HEK293 (cell line): ENCODE measurements around the gene ITIH3.

ENCODE experiments used
- CTCF ChIA-PET: fragments of 350-600 bp; formaldehyde crosslinking; extraction: SDS; loops from one replicate; lab custom pipeline; 2021; ENCODE audit warnings: antibody characterized with exemption; lab: Yijun Ruan, JAX
- POLR2A ChIA-PET: fragments of 300-600 bp; formaldehyde crosslinking; extraction: SDS; loops from one replicate; lab custom pipeline; 2020; ENCODE audit warnings: antibody characterized with exemption, inconsistent platforms; lab: Yijun Ruan, JAX
- H3K27ac ChIP-seq: fragments of 200-500 bp; sonication (Bioruptor generic); 2 replicates; pipeline ENCODE4 v1.5.1; 2014; ENCODE audit warnings: low read depth, low read length, control low read depth, inconsistent platforms; ENCODE audit errors: extremely low read depth
- H3K36me3 ChIP-seq, 2 experiments: fragments of 200-500 bp in 1 of 2; sonication (Bioruptor generic) in 1 of 2; 1 replicate in 1 of 2; 2 replicates in 1 of 2; pipeline ENCODE4 v1.5.1; 2014 to 2017; ENCODE audit warnings: inconsistent platforms in 2 of 2, low read length in 2 of 2; ENCODE audit not compliant: control insufficient read depth in 2 of 2, insufficient read depth in 1 of 2
- H3K4me1 ChIP-seq: fragments of 200-500 bp; sonication (Bioruptor generic); 2 replicates; pipeline ENCODE4 v1.5.1; 2014; ENCODE audit warnings: mild to moderate bottlenecking, low read length, inconsistent platforms; ENCODE audit not compliant: control insufficient read depth, insufficient read depth
- H3K4me3 ChIP-seq: 2 replicates; pipeline ENCODE4 v1.5.1; 2011; ENCODE audit warnings: low read depth, mild to moderate bottlenecking, control low read depth, low read length, moderate library complexity
- H3K9me3 ChIP-seq: fragments of 200-500 bp; sonication (Bioruptor generic); 2 replicates; pipeline ENCODE4 v1.5.1; 2014; ENCODE audit warnings: low read depth, low read length, inconsistent platforms; ENCODE audit not compliant: control insufficient read depth, insufficient read depth
- FEZF1 ChIP-seq: fragments of 450-650 bp; formaldehyde crosslinking; IDR thresholded peaks from 2 replicates; pipeline ENCODE4 v1.5.1; 2016; ENCODE audit warnings: missing biosample characterization, missing genetic modification characterization
- KLF10 ChIP-seq: fragments of 450-650 bp; IDR thresholded peaks from 2 replicates; pipeline ENCODE4 v1.5.1; 2018; ENCODE audit warnings: missing biosample characterization, mild to moderate bottlenecking, missing genetic modification characterization
- KLF7 ChIP-seq: fragments of 450-650 bp; formaldehyde crosslinking; IDR thresholded peaks from 2 replicates; pipeline ENCODE4 v1.5.1; 2016; ENCODE audit warnings: missing biosample characterization, missing genetic modification characterization, borderline replicate concordance
- SCRT2 ChIP-seq: fragments of 450-650 bp; formaldehyde crosslinking; IDR thresholded peaks from 2 replicates; pipeline ENCODE4 v1.5.1; 2016; ENCODE audit warnings: missing biosample characterization, missing genetic modification characterization
- SETDB1 ChIP-seq: IDR thresholded peaks from one replicate; pipeline ENCODE4 v1.6.1; 2017; ENCODE audit warnings: mild to moderate bottlenecking, low read length, moderate library complexity, mixed read lengths; ENCODE audit not compliant: insufficient read length
- ZBTB7A ChIP-seq: fragments of 450-650 bp; formaldehyde crosslinking; IDR thresholded peaks from 2 replicates; pipeline ENCODE4 v1.5.1; 2016; ENCODE audit warnings: low read depth, missing biosample characterization, missing genetic modification characterization
- ZIC2 ChIP-seq: fragments of 450-650 bp; formaldehyde crosslinking; IDR thresholded peaks from 2 replicates; pipeline ENCODE4 v1.5.1; 2016; ENCODE audit warnings: missing biosample characterization, missing genetic modification characterization
- ZNF121 ChIP-seq: fragments of 450-650 bp; formaldehyde crosslinking; IDR thresholded peaks from 2 replicates; pipeline ENCODE4 v1.5.1; 2016; ENCODE audit warnings: missing biosample characterization, missing genetic modification characterization
- ZNF266 ChIP-seq: fragments of 450-650 bp; formaldehyde crosslinking; IDR thresholded peaks from 2 replicates; pipeline ENCODE4 v1.5.1; 2016; ENCODE audit warnings: missing biosample characterization, missing genetic modification characterization, low read depth
- ZNF341 ChIP-seq: fragments of 450-650 bp; formaldehyde crosslinking; IDR thresholded peaks from 2 replicates; pipeline ENCODE4; 2016; ENCODE audit warnings: low read depth, missing biosample characterization, missing genetic modification characterization
- ZNF354C ChIP-seq: fragments of 450-650 bp; formaldehyde crosslinking; IDR thresholded peaks from 2 replicates; pipeline ENCODE4 v1.5.1; 2016; ENCODE audit warnings: missing biosample characterization, missing genetic modification characterization, low read depth, borderline replicate concordance
- ZNF391 ChIP-seq: fragments of 450-650 bp; formaldehyde crosslinking; IDR thresholded peaks from 2 replicates; pipeline ENCODE4 v1.5.1; 2016; ENCODE audit warnings: low read depth, missing biosample characterization, missing genetic modification characterization, borderline replicate concordance
- ZNF404 ChIP-seq: fragments of 450-650 bp; formaldehyde crosslinking; IDR thresholded peaks from 2 replicates; pipeline ENCODE4 v1.5.1; 2017; ENCODE audit warnings: missing biosample characterization, missing genetic modification characterization
- ZNF560 ChIP-seq: fragments of 450-650 bp; formaldehyde crosslinking; IDR thresholded peaks from 2 replicates; pipeline ENCODE4 v1.5.1; 2017; ENCODE audit warnings: missing biosample characterization, missing genetic modification characterization, borderline replicate concordance
- ZNF785 ChIP-seq: fragments of 450-650 bp; formaldehyde crosslinking; IDR thresholded peaks from 2 replicates; pipeline ENCODE4 v1.5.1; 2016; ENCODE audit warnings: missing biosample characterization, missing genetic modification characterization
- ZXDB ChIP-seq: fragments of 450-650 bp; formaldehyde crosslinking; IDR thresholded peaks from 2 replicates; pipeline ENCODE4 v1.5.1; 2016; ENCODE audit warnings: missing biosample characterization, missing genetic modification characterization
- TF ChIP-seq, protein P1 (sequence below): fragments of 450-650 bp; formaldehyde crosslinking; IDR thresholded peaks from 2 replicates; pipeline ENCODE4 v1.5.1; 2017; ENCODE audit warnings: missing biosample characterization, missing genetic modification characterization
- TF ChIP-seq, protein P2 (sequence below): fragments of 450-650 bp; formaldehyde crosslinking; IDR thresholded peaks from 2 replicates; pipeline ENCODE4 v1.5.1; 2016; ENCODE audit warnings: missing biosample characterization, missing genetic modification characterization, low read depth

Gene ITIH3

DNA sequence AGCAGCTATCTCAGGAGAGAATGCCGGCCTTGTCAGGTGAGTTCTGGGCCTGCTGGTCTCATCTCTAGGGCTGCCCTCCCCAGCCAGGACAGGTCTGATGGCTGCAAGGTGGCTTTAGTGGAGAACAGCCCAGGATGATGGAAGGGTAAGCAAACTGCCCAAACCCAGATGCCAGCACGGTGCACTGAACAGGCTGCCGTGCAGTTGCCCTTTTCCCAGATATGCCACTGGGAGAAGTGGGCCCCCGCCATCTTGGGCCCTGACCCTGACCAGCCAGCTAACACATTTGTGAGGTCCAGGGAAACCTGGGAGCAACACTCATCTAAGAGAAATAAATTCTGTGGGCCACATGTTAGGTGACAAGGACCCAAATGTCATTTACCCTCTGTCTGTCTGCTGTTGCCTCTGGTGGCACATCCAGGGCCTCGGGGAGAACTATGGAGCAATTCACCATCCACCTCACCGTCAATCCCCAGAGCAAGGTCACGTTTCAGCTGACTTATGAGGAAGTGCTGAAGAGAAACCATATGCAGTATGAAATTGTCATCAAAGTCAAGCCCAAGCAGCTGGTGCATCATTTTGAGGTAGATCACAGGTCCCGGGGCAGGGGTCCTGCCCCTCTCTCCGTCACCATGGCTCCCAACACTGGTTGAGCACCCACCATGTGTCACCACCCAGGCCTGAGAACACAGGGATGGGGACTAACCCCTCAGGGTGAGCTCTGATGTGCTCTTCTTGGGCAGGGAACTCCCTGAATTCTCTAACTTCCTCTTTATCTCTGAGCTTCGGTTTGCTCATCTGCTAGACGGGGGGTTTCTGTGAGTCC is 15.4 kb upstream of the ITIH3 start (continued):
- TF ChIP-seq ZBTB7A (no peak), ZNF391 (tag by site-specific recombination) (no peak), KLF7 (tag by site-specific recombination) (no peak), ZNF121 (tag by site-specific recombination) (no peak), SETDB1 (no peak)

GRCh38 chr3:52779837-52780585 is 14.6 kb upstream of the ITIH3 start:
- ChIA-PET POLR2A (interaction anchor here (1.3 kb wide), 1 partner anchor 9 kb away, joined by 5 read pairs; the partner anchor contains the start of gene NEK4), CTCF (interaction anchor here (0.7 to 2.0 kb wide), 3 partner anchors 10 to 119 kb away, joined by 3 to 4 read pairs (median 3); partner anchors contain the start of gene NEK4)
- no peak for TF ChIP-seq ZIC2 (tag by site-specific recombination)
- TF ChIP-seq ZXDB (tag by site-specific recombination) = no peak
- TF ChIP-seq SCRT2 (tag by site-specific recombination) = no peak
- TF ChIP-seq, protein P1, sequence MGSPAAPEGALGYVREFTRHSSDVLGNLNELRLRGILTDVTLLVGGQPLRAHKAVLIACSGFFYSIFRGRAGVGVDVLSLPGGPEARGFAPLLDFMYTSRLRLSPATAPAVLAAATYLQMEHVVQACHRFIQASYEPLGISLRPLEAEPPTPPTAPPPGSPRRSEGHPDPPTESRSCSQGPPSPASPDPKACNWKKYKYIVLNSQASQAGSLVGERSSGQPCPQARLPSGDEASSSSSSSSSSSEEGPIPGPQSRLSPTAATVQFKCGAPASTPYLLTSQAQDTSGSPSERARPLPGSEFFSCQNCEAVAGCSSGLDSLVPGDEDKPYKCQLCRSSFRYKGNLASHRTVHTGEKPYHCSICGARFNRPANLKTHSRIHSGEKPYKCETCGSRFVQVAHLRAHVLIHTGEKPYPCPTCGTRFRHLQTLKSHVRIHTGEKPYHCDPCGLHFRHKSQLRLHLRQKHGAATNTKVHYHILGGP (tag by site-specific recombination) = no peak
- H3K36me3 ChIP-seq = no peaks in the 10 kb centered on the region
- H3K4me3 ChIP-seq = no peak overlapping the region
- no peaks in the 10 kb centered on the region for H3K4me1 ChIP-seq
- H3K27ac ChIP-seq = no peak overlapping the region
- H3K9me3 ChIP-seq = no peaks in the 10 kb centered on the region

DNA sequence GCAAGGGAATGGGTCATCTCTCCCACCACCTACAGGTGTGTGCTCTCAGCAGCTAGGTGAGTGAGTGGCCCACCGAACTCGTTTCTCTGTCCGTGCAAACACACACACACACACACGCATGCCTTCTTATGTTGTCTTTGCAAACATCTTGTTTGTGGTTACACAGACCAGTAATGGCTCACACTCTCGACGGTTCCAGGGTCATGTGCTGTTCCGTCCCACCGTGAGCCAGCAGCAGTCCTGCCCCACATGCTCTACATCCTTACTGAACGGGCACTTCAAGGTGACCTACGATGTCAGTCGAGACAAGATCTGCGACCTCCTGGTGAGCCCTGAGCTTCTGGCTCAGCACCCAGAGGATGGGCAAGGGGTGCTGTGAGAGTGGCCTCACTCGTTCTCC is 12.9 kb upstream of the ITIH3 start:
- ChIA-PET POLR2A (no interaction called here), CTCF (no interaction called here)

More for the DNA sequence above, 12.9 kb upstream of the ITIH3 start:
- Histone ChIP-seq H3K9me3 (no peaks in the 10 kb centered on the region), H3K27ac (no peak overlapping the region), H3K4me1 (no peaks in the 10 kb centered on the region), H3K36me3 (no peaks in the 10 kb centered on the region), H3K4me3 (no peak overlapping the region)
- TF ChIP-seq, protein P2, sequence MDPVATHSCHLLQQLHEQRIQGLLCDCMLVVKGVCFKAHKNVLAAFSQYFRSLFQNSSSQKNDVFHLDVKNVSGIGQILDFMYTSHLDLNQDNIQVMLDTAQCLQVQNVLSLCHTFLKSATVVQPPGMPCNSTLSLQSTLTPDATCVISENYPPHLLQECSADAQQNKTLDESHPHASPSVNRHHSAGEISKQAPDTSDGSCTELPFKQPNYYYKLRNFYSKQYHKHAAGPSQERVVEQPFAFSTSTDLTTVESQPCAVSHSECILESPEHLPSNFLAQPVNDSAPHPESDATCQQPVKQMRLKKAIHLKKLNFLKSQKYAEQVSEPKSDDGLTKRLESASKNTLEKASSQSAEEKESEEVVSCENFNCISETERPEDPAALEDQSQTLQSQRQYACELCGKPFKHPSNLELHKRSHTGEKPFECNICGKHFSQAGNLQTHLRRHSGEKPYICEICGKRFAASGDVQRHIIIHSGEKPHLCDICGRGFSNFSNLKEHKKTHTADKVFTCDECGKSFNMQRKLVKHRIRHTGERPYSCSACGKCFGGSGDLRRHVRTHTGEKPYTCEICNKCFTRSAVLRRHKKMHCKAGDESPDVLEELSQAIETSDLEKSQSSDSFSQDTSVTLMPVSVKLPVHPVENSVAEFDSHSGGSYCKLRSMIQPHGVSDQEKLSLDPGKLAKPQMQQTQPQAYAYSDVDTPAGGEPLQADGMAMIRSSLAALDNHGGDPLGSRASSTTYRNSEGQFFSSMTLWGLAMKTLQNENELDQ = no peak
- no peak for TF ChIP-seq ZNF341 (tag by site-specific recombination)
- TF ChIP-seq ZNF354C (tag by site-specific recombination) = no peak
- TF ChIP-seq ZNF785 (tag by site-specific recombination) = no peak
- TF ChIP-seq ZNF560 = no peak
- no peak for TF ChIP-seq KLF10
- no peak for TF ChIP-seq ZNF266
- TF ChIP-seq ZNF404 = no peak
- TF ChIP-seq FEZF1 (tag by site-specific recombination) = no peak
